ENCODE results near the gene ELMO3.

ELMO3 gene

GRCh38 chr16:67226804-67227566 is 28.1 kb downstream of the ELMO3 start, which contains the start of gene TMEM208:
TMEM208 (plus strand) TSS chr16:67227130; CDS start chr16:67227219, 89 bp downstream.
- peak; percentile 93 to 95 for DNase-seq

- no peak for DNase-seq
These were observed 28.6 kb downstream of the ELMO3 start for GRCh38 chr16:67227567-67227921.

GRCh38 chr16:67228034-67228785 is 29.3 kb downstream of the ELMO3 start:
- no peak for DNase-seq

- DNase-seq = no peak
These were observed 30.0 kb downstream of the ELMO3 start for GRCh38 chr16:67228905-67229304.

GRCh38 chr16:67229906-67230808 is 31.2 kb downstream of the ELMO3 start:
- DNase-seq = no peak

- no peak for DNase-seq
These were observed 32.1 kb downstream of the ELMO3 start for GRCh38 chr16:67230809-67231660.

- no peak for DNase-seq
These were observed 34.7 kb downstream of the ELMO3 start for GRCh38 chr16:67233596-67233995.

GRCh38 chr16:67234180-67234597 is 35.3 kb downstream of the ELMO3 start:
- DNase-seq = no peak

- DNase-seq = no peak
These were observed 37.1 kb downstream of the ELMO3 start for GRCh38 chr16:67235816-67236562.

GRCh38 chr16:67236563-67237395 is 37.8 kb downstream of the ELMO3 start:
- DNase-seq = no peak

- DNase-seq = no peak
These were observed 38.7 kb downstream of the ELMO3 start for GRCh38 chr16:67237396-67238277.

GRCh38 chr16:67238278-67238575 is 39.3 kb downstream of the ELMO3 start:
- DNase-seq = no peak

- DNase-seq = no peak
These were observed 40.0 kb downstream of the ELMO3 start for GRCh38 chr16:67238806-67239470.

- DNase-seq = no peak
These were observed 41.6 kb downstream of the ELMO3 start for GRCh38 chr16:67240506-67240905.

- DNase-seq = no peak
These were observed 42.3 kb downstream of the ELMO3 start for GRCh38 chr16:67241008-67241900.

- no peak for DNase-seq
These were observed 43.3 kb downstream of the ELMO3 start for GRCh38 chr16:67242138-67242730.

GRCh38 chr16:67243481-67243880 is 44.5 kb downstream of the ELMO3 start:
- no peak for DNase-seq

Data from NCI-H1930 (cell line).